ENCODE results near the gene DISP1. TPM values are rescaled to one million over a fixed set of nuclear protein-coding genes. Genes with fewer than 3 reads are reported as not detected.

The DISP1 gene
- total and polyA plus RNA-seq, 7 donors = 0.46 to 31.3 (median 17.1) TPM

GRCh38 chr1:222798975-222799374 is 15.9 kb upstream of the DISP1 start:
- intact Hi-C loops (cut with DNase I) = loop anchor here (10.0 kb wide), 1 partner anchor 886 kb away; no protein-coding TSS in a partner anchor
- no peak overlapping the region for H3K27ac ChIP-seq
- no peak overlapping the region for H3K4me3 ChIP-seq
- no peaks in the 10 kb centered on the region for H3K36me3 ChIP-seq
- TF ChIP-seq POLR2AphosphoS5 (IDR thresholded peaks at IDR 0.05) (no peak), POLR2A (IDR thresholded peaks at IDR 0.05) (no peak), CTCF (IDR thresholded peaks at IDR 0.05) (no peak), EP300 (IDR thresholded peaks at IDR 0.05) (no peak)
- H3K27me3 ChIP-seq = no peaks in the 10 kb centered on the region
- no peaks in the 10 kb centered on the region for H3K9me3 ChIP-seq
- DNase-seq = no peak
- 41 to 66% methylated on average over 4 of the region's 4 CpGs for WGBS, 2 donors
- peaks cover 0 to 21% (median 9%) of the 10 kb centered on the region in 4 donors for H3K4me1 ChIP-seq

GRCh38 chr1:222801067-222801466 is 13.8 kb upstream of the DISP1 start:
- intact Hi-C loops (cut with DNase I) = no loop called here
- peaks cover 0 to 24% (median 13%) of the 10 kb centered on the region in 4 donors for H3K4me1 ChIP-seq
- no peaks in the 10 kb centered on the region for H3K9me3 ChIP-seq
- no peaks in the 10 kb centered on the region for H3K36me3 ChIP-seq
- WGBS, 2 donors = 79 to 83% methylated on average over 4 of the region's 4 CpGs
- H3K27me3 ChIP-seq = no peaks in the 10 kb centered on the region
- no peak for DNase-seq
- no peak overlapping the region for H3K4me3 ChIP-seq
- H3K27ac ChIP-seq = no peak overlapping the region
- TF ChIP-seq POLR2AphosphoS5 (IDR thresholded peaks at IDR 0.05) = no peak

- intact Hi-C loops (cut with DNase I) = loop anchor here (5.0 to 10.0 kb wide), 2 partner anchors 163 to 271 kb away; no protein-coding TSS in a partner anchor
- 82 to 88% methylated on average over 4 of the region's 4 CpGs for WGBS, 2 donors
These were observed 3.2 kb upstream of the DISP1 start for GRCh38 chr1:222811671-222812070.

GRCh38 chr1:222813866-222814535 is 838 bp upstream of the DISP1 start:
- intact Hi-C loops (cut with DNase I) = loop anchor here (5.0 to 10.0 kb wide), 2 partner anchors 161 to 268 kb away; no protein-coding TSS in a partner anchor
- TF ChIP-seq EP300 (IDR thresholded peaks at IDR 0.05) = no peak
- TF ChIP-seq CTCF (IDR thresholded peaks at IDR 0.05) = no peak
- TF ChIP-seq POLR2AphosphoS5 (IDR thresholded peaks at IDR 0.05) = no peak
- TF ChIP-seq POLR2A (IDR thresholded peaks at IDR 0.05) = no peak
- H3K27ac ChIP-seq = peak overlapping the region; percentile 89 to 99 (median 98)
- H3K4me1 ChIP-seq = peaks cover 4 to 49% (median 33%) of the 10 kb centered on the region in 4 donors
- no peaks in the 10 kb centered on the region for H3K9me3 ChIP-seq
- WGBS, 2 donors = 63 to 72% methylated on average over 14 of the region's 14 CpGs
- H3K36me3 ChIP-seq = no peaks in the 10 kb centered on the region
- peak overlapping the region in 3 of 4 donors; percentile 72 to 91 (median 88) for H3K4me3 ChIP-seq
- DNase-seq = no peak
- H3K27me3 ChIP-seq = no peaks in the 10 kb centered on the region

More at GRCh38 chr1:222811671-222812070, 3.2 kb upstream of the DISP1 start:
- Histone ChIP-seq H3K27me3 (no peaks in the 10 kb centered on the region), H3K9me3 (no peaks in the 10 kb centered on the region), H3K36me3 (no peaks in the 10 kb centered on the region), H3K4me3 (no peak overlapping the region), H3K4me1 (peaks cover 4 to 25% (median 12%) of the 10 kb centered on the region in 4 donors), H3K27ac (no peak overlapping the region)
- TF ChIP-seq CTCF (IDR thresholded peaks at IDR 0.05) (no peak), POLR2A (IDR thresholded peaks at IDR 0.05) (no peak), EP300 (IDR thresholded peaks at IDR 0.05) (no peak), POLR2AphosphoS5 (IDR thresholded peaks at IDR 0.05) (no peak)
- no peak for DNase-seq

GRCh38 chr1:222815440-222815765 is 564 bp downstream of the DISP1 start:
- Histone ChIP-seq H3K27me3 (no peaks in the 10 kb centered on the region), H3K4me3 (peak overlapping the region; percentile 72 to 92 (median 90)), H3K36me3 (no peaks in the 10 kb centered on the region), H3K4me1 (peaks cover 4 to 50% (median 37%) of the 10 kb centered on the region in 4 donors), H3K27ac (peak overlapping the region; percentile 89 to 99 (median 98)), H3K9me3 (no peaks in the 10 kb centered on the region)
- 3 to 4% methylated on average over 11 of the region's 11 CpGs for WGBS, 2 donors
- no peak for TF ChIP-seq CTCF (IDR thresholded peaks at IDR 0.05)
- DNase-seq = no peak
- intact Hi-C loops (cut with DNase I) = loop anchor here (5.0 to 10.0 kb wide), 3 partner anchors 58 to 159 kb away; no protein-coding TSS in a partner anchor
